ENCODE results near the gene PRDX1.
A peak's percentile ranks its signal among the peaks of the same experiment; 100 is the strongest.

Gene PRDX1

GRCh38 chr1:45521413-45522323 is at the start of gene PRDX1:
Gene PRDX1, minus strand, starts transcription at chr1:45521884. Its CDS starts 2,841 bp downstream, at chr1:45519043.
- peak; percentile 83 for DNase-seq

GRCh38 chr1:45570631-45571030 is 48.9 kb upstream of the PRDX1 start:
- DNase-seq, result no peak

GRCh38 chr1:45569962-45570581 is 48.4 kb upstream of the PRDX1 start:
- no peak for DNase-seq

DNA sequence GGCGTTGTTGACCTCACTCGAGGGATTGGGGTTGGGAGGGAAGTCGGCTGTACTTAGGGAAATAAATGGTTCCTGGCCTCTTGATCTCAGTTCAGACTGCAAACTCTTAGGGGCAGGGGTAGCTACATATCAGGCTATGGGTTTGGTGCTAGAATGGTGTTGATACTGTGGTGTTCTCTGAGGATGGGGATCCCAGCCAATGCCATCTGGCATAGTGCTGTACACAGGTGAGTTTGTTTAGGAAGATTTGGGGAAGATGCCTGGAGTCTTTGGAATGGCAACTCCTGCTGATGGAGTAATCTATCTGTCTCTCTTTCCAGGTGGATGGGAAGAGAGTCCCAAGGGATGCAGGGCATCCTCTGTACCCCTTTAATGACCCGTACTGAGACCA is 47.9 kb upstream of the PRDX1 start:
- DNase-seq, result no peak

DNA sequence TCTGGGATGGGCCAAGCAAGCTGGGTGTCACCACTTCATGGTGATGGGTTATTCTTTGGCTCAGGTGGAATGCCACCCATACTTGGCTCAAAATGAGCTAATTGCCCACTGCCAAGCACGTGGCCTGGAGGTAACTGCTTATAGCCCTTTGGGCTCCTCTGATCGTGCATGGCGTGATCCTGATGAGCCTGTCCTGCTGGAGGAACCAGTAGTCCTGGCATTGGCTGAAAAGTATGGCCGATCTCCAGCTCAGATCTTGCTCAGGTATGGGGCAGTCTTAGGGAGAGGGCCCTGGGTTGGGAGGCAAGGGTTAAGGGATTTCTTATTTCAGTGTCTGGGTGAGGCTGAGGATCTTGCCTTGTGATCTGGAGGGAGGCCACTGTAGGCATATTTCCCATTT is 46.7 kb upstream of the PRDX1 start:
- DNase-seq, result no peak

DNA sequence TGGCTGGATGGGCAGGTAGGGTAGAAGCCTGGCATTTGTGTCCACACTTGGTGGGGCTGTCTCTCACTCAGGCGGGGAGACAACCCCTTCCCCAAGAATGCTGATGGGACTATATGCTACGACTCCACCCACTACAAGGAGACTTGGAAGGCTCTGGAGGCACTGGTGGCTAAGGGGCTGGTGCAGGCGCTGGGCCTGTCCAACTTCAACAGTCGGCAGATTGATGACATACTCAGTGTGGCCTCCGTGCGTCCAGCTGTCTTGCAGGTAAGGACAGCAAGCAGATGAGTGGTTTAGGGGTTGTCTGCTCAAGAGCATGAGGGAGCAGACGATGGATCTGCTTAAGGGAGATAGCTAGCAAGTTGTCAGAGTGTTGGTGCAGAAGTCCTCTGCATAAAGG is 46.2 kb upstream of the PRDX1 start:
- no peak for DNase-seq

- DNase-seq, result no peak
Measured at GRCh38 chr1:45566722-45567121, 45.0 kb upstream of the PRDX1 start.

- no peak for DNase-seq
Measured at GRCh38 chr1:45563843-45564242, 42.2 kb upstream of the PRDX1 start.

DNA sequence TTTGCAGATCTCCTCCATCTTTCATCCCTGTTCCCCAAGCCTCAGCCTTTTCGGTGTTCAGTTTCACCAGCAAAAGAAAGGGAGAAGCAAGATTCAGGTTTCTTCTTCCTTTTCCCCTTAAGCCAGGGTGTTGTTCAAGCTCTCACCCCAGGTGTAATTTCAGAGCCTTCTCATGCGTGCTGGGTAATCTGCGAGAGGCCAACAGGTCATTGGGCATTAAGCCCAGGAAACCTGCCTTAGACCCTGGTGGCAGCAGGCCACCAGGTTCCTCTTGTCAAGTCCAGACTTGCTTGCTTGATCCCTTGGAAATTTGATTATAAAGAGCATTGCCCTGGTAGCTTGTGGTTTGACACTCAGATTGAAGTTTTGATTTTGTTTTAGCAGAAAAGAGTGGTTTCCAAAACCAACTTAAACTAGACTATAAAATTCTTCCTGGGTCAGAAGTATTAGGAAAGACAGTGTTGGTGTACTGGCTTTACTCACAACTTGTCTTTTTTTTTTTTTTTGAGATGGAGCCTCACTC is 35.8 kb upstream of the PRDX1 start:
- DNase-seq, result peak; percentile 41

DNA sequence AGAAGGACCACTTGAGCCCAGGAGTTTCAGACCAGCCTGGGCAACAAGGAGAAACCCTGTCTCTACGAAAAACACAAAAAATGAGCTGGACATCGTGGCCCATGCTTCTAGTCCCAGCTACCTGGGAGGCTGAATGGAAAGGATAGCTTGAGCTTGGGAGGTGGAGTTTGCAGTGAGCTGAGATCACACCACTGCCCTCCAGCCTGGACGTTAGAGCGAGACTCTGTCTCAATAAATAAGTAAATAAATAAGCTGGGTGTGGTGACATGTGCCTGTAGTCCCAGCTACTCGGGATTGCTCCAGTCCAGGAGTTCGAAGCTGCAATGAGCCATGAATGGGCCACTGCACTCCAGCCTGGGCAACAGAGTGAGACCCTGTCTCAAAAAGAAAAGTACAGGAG is 32.5 kb upstream of the PRDX1 start:
- DNase-seq, result no peak

GRCh38 chr1:45552331-45552730 is 30.6 kb upstream of the PRDX1 start:
- peak; percentile 58 for DNase-seq

- no peak for DNase-seq
Measured at GRCh38 chr1:45551684-45552083, 30.0 kb upstream of the PRDX1 start.

GRCh38 chr1:45550401-45551351 is 29.0 kb upstream of the PRDX1 start, which contains the start of gene AKR1A1:
Gene AKR1A1, plus strand, starts transcription at chr1:45550826. Its CDS starts 10,969 bp downstream, at chr1:45561795.
- peak; percentile 77 for DNase-seq

DNA sequence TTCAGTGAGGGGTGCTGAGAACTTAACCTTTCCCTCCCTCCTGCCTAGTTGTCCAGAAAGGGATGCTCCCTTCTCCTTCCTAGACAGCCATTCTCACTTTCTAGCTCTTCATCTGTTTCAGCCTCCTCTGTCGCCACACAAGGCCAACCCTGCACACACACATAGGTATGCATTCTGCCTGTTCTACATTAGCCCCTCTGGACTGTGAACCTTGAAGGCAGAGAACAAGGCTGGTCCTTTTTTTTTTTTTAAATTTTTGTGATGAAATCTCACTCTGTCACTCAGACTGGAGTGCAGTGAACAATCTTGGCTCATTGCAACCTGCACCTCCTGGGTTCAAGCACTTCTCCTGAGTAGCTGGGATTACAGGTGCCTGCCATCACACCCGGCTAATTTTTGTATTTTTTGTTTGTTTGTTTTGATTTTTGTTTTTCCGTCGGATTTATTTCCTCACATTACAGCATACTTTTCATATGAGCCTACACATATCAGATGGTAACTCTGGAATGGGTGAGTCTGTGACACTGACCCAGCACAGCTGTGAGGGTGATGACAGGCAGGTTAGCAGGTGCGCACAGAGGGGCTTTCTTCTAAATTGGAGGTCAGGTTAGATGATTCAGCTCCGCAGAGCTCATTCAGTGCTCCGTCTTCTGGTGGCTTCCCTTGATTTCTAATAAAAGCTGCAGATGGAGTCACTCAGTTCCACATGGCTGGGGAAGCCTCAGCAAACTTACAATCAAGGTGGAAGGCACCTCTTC is 24.0 kb upstream of the PRDX1 start:
- DNase-seq, result no peak

GRCh38 chr1:45545019-45545493 is 23.4 kb upstream of the PRDX1 start:
- DNase-seq, result no peak

- no peak for DNase-seq
Measured at GRCh38 chr1:45544530-45544929, 22.8 kb upstream of the PRDX1 start.

DNA sequence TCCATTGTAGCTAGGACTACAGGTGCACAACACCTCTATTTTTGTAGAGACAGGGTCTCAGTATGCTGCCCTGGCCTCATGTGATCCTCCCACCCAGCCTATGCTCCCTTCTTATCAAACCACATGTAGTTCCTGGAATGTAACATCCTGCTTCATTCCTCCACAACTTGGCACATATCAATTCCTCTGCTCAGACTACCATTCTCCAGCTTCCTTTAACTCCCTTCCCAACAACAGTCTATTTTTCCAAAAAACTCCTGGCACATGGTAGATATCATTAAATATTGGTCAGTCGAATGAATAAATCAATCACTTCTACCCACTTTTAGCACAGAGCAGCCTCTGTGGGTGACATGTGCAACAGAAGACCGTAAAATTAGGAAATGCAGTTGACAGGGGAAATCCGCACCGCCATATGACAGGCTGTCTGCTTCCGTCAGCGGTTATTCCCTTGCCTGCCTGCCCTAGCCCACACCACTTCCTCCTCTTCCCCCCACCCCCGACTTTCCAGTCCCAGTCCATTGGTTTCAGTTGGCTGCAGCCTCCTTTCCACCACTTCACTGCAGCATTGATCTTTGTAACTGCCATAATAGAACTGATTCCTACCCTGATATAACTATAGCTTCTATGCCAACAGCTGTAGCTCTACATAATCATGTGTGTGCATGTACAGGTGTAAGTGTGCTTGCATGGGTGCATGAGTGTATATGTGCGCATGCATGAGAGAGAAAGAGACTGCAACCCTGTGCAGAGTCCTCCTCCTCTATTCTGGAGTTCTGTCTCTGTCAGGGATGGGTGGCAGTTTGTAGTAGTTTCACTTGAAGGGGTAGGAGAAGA is 22.1 kb upstream of the PRDX1 start:
- no peak for DNase-seq

GRCh38 chr1:45542591-45542990 is 20.9 kb upstream of the PRDX1 start:
- no peak for DNase-seq

GRCh38 chr1:45541193-45541592 is 19.5 kb upstream of the PRDX1 start:
- DNase-seq, result no peak

DNA sequence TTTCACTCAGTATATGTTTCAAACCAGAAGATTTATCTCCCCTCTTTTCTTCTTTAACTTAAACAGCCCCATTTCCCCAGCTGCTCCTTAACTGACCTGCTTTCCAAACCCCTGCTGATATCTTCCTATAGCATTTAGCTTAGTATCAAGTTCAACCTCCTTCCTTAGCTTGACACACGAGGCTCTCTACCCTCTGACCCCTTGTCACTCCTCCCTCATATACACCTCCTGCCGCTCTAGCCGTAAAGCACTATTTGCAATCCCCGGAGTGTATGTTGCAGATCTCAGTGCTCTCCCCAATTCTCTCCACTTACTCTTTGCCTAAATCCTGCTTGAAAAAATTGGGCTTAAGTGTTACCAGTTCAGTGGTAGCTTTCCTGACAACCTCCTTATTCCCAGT is 15.2 kb upstream of the PRDX1 start:
- no peak for DNase-seq

Data from COR-L47 (cell line).